ENCODE measurements around the gene USHBP1. TPM values are rescaled to one million over a fixed set of nuclear protein-coding genes. Genes with fewer than 3 reads are reported as not detected.

Gene USHBP1
- total RNA-seq, 1 experiment from 2014 or later: 0.26 TPM

DNA sequence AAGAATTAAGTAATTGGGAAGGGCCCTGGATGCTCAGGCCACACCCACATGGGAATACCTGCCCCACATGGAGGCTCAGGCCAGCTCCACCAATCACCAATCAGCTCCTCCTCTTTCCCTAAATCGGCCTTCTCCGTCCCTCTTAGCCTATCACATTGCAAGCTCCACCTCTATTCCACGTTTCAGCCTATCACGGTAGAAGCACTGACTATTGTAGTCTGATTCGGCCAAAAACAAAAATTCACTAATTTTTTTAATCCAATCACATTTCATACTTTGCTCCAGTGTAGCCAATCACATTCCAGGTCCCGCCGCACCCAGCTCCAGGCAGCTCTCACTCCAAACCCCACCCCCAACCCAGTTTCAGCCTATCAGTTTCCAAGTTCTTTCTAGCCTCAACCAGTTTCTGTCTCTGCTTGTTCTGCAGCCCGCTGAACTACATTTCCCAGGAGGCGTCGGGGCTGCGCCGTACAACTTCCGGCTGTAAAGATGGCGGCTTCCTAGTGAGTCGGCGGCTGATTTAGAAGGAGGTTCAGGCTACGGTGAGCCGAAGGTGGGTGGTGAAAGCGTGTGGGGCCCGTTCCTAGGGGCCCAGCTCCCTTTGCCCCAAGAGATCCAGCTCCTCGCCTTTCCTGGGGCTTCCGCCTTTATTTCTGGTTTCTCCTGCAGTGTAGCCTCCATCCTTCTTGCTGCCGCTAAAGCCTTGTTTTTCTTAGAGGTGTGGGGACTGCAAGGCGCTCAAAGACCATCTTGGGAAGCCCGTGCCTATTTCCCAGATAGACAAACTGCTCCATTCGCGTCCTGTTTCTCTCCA lies 2.6 kb upstream of the USHBP1 start, which contains the start of gene BABAM1:
BABAM1 (plus strand) TSS at position 469 of the 814 bp plus-strand sequence. CDS start 1,364 bp downstream, outside the sequence.
- BruUV-seq (replicated peaks): no TSS peak
- Mint-ChIP-seq H3K4me1 (ENCODE audit: low read depth, unreplicated experiment) (peaks cover 15% of the 10 kb centered on the region), H3K27me3 (ENCODE audit: unreplicated experiment) (no peaks in the 10 kb centered on the region), H3K27ac (ENCODE audit: unreplicated experiment) (peak within 1 kb of the TSS; percentile 100), H3K9me3 (ENCODE audit: low read depth, unreplicated experiment) (no peaks in the 10 kb centered on the region), H3K36me3 (ENCODE audit: insufficient read depth, unreplicated experiment) (peaks cover 36% of the 10 kb centered on the region), H3K4me3 (ENCODE audit: low read depth, unreplicated experiment) (peak within 1 kb of the TSS; percentile 79)
- CTCF ChIA-PET: interaction anchor here (0.5 to 0.6 kb wide), 2 partner anchors 49 to 445 kb away, joined by 3 to 6 read pairs; no protein-coding TSS in a partner anchor
- intact Hi-C loops (cut with micrococcal nuclease; ENCODE audit: unreplicated experiment): no loop called here
- no peak for TF ChIP-seq CTCF (IDR thresholded peaks at IDR 0.05; ENCODE audit: unreplicated experiment)
- peak; percentile 94 for DNase-seq

- CTCF ChIA-PET: interaction anchor here (0.5 to 0.6 kb wide), 2 partner anchors 49 to 445 kb away, joined by 3 to 6 read pairs; no protein-coding TSS in a partner anchor
- peaks cover 15% of the 10 kb centered on the region for H3K4me1 Mint-ChIP-seq (ENCODE audit: low read depth, unreplicated experiment)
Measured at GRCh38 chr19:17266589-17266974, 2.0 kb upstream of the USHBP1 start.

DNA sequence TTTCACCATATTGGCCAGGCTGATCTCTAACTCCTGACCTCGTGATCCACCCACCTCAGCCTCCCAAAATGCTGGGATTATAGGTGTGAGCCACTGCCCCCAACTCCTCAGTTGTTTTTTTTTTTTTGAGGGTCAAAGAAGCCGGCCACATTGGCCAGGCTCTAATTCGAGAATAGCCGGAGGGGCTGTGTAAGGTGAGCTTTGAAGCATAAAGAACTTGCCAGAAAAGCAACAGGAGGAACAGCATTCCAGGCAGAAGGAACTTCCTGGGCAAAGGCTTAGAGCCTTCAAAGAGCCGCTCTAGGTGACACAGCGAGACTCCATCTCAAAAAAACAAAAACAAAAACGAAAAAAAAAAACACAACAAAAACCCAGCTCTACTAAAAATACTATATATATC lies 1.5 kb upstream of the USHBP1 start:
- no peaks in the 10 kb centered on the region for H3K27me3 Mint-ChIP-seq (ENCODE audit: unreplicated experiment)
- no TSS peak for BruUV-seq (replicated peaks)
- no peak overlapping the region for H3K4me3 Mint-ChIP-seq (ENCODE audit: low read depth, unreplicated experiment)
- intact Hi-C loops (cut with micrococcal nuclease; ENCODE audit: unreplicated experiment): no loop called here
- CTCF ChIA-PET: no interaction called here
- TF ChIP-seq CTCF (IDR thresholded peaks at IDR 0.05; ENCODE audit: unreplicated experiment): no peak
- peaks cover 36% of the 10 kb centered on the region for H3K36me3 Mint-ChIP-seq (ENCODE audit: insufficient read depth, unreplicated experiment)
- H3K9me3 Mint-ChIP-seq (ENCODE audit: low read depth, unreplicated experiment): no peaks in the 10 kb centered on the region
- no peak overlapping the region for H3K27ac Mint-ChIP-seq (ENCODE audit: unreplicated experiment)
- peaks cover 17% of the 10 kb centered on the region for H3K4me1 Mint-ChIP-seq (ENCODE audit: low read depth, unreplicated experiment)
- no peak for DNase-seq

More at GRCh38 chr19:17266589-17266974, 2.0 kb upstream of the USHBP1 start:
- Mint-ChIP-seq H3K27me3 (ENCODE audit: unreplicated experiment) (no peaks in the 10 kb centered on the region), H3K4me3 (ENCODE audit: low read depth, unreplicated experiment) (peak overlapping the region; percentile 79), H3K27ac (ENCODE audit: unreplicated experiment) (peak overlapping the region; percentile 100), H3K36me3 (ENCODE audit: insufficient read depth, unreplicated experiment) (peaks cover 36% of the 10 kb centered on the region), H3K9me3 (ENCODE audit: low read depth, unreplicated experiment) (no peaks in the 10 kb centered on the region)
- no peak for DNase-seq
- no peak for TF ChIP-seq CTCF (IDR thresholded peaks at IDR 0.05; ENCODE audit: unreplicated experiment)
- no TSS peak for BruUV-seq (replicated peaks)
- intact Hi-C loops (cut with micrococcal nuclease; ENCODE audit: unreplicated experiment): no loop called here

DNA sequence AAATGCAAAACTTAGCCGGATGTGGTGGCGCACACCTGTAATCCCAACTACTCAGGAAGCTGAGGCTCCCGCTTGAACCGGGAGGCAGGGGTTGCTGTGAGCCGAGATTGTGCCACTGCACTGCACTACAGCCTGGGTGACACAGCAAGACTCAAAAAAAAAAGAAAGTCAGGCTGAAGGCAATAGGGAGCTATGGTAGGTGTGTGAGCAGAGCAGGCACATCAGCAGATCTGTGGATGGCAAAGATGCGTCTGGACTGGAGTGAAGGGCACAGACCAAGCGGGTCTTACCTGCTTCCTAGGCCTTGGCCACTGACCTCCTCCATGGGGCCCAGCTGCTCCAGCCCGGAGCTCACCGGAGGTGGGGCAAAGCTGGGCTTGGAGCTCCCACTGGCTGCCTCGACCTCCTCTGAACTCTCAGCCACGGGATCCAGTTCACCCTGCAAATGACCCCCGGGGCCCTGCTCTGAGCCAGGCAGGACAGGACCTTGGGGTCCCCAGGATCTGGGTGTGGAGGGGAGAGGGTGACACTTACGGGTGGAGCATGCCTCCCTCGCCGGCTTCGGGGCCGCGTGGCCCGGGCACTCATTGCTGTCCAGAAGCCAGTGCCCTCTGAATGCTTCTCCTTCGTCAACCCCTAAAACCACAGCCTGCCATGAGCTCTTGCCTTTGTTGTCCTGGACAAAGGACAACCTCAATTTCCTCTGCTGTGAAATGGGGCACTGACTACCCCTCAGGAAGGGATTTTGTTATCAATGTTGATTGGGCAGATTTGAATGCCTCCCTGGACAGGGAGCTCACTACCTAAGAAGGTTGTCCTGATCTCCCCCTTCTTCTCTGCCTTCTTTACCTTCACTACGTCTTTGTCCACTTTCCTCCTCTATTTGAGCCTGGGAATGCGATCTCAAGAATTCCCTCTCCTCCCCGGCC lies 569 bp downstream of the USHBP1 start:
- H3K4me1 Mint-ChIP-seq (ENCODE audit: low read depth, unreplicated experiment): peaks cover 24% of the 10 kb centered on the region
- no peak overlapping the region for H3K4me3 Mint-ChIP-seq (ENCODE audit: low read depth, unreplicated experiment)
- no peaks in the 10 kb centered on the region for H3K9me3 Mint-ChIP-seq (ENCODE audit: low read depth, unreplicated experiment)
- no TSS peak for BruUV-seq (replicated peaks)
- intact Hi-C loops (cut with micrococcal nuclease; ENCODE audit: unreplicated experiment): no loop called here
- TF ChIP-seq CTCF (IDR thresholded peaks at IDR 0.05; ENCODE audit: unreplicated experiment): no peak
- no peak for DNase-seq
- H3K36me3 Mint-ChIP-seq (ENCODE audit: insufficient read depth, unreplicated experiment): peaks cover 24% of the 10 kb centered on the region
- H3K27ac Mint-ChIP-seq (ENCODE audit: unreplicated experiment): no peak overlapping the region
- CTCF ChIA-PET: no interaction called here
- H3K27me3 Mint-ChIP-seq (ENCODE audit: unreplicated experiment): no peaks in the 10 kb centered on the region
